Erythroblast (primary cell): ENCODE results near the gene MICU1.

Experiments used
- GATA1 ChIP-seq: IDR thresholded peaks from 2 replicates; pipeline ENCODE4 v1.6.1; 2011; ENCODE audit warnings: low read depth, mild to moderate bottlenecking, control low read depth, low read length, moderate library complexity
- POLR2A ChIP-seq: IDR thresholded peaks from 2 replicates; pipeline ENCODE4 v1.6.1; 2011; ENCODE audit warnings: mild to moderate bottlenecking, low read length

GRCh38 chr10:72561745-72562166 is 64.1 kb downstream of the MICU1 start:
- TF ChIP-seq POLR2A (no peak), GATA1 (no peak)
